Measurements from ENCODE around the gene KRT84.

Gene KRT84

DNA sequence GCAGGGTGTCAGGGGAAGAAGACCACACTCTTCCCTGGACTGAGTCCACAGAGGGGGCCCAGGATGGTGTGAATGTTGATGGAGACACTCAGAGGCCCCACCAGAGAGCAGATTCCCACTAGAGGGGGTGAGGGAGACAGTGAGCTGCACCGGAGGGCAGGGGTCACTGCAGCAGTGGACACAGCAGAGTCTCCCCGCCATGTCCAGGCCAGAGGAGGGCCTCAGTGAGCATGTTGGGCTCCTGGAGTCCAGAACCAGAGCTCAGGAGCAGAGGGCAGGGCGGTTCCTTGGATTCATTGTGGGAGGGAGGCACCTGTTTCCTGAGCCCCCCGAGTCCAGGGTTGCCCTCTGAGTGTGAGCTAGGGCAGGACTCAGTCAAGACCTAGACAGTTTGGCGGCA, 22.5 kb upstream of the KRT84 start:
- TF ChIP-seq, protein P1, sequence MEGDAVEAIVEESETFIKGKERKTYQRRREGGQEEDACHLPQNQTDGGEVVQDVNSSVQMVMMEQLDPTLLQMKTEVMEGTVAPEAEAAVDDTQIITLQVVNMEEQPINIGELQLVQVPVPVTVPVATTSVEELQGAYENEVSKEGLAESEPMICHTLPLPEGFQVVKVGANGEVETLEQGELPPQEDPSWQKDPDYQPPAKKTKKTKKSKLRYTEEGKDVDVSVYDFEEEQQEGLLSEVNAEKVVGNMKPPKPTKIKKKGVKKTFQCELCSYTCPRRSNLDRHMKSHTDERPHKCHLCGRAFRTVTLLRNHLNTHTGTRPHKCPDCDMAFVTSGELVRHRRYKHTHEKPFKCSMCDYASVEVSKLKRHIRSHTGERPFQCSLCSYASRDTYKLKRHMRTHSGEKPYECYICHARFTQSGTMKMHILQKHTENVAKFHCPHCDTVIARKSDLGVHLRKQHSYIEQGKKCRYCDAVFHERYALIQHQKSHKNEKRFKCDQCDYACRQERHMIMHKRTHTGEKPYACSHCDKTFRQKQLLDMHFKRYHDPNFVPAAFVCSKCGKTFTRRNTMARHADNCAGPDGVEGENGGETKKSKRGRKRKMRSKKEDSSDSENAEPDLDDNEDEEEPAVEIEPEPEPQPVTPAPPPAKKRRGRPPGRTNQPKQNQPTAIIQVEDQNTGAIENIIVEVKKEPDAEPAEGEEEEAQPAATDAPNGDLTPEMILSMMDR (conservative IDR thresholded peaks at IDR 0.05; ENCODE audit: low read depth, low read length), result no peak

GRCh38 chr12:52405922-52406385, 20.5 kb upstream of the KRT84 start, which contains the start of gene KRT82:
Gene KRT82, minus strand, starts transcription at chr12:52406335. Its CDS starts 58 bp downstream, at chr12:52406277.
- Histone ChIP-seq H3K79me2 (ENCODE audit: insufficient read depth, low read depth) (no peaks in the 10 kb centered on the region), H3K36me3 (ENCODE audit: insufficient read depth) (no peaks in the 10 kb centered on the region), H3K4me1 (ENCODE audit: low read depth, poor library complexity, severe bottlenecking) (no peaks in the 10 kb centered on the region), H3K4me3 (IDR thresholded peaks at IDR 0.05; ENCODE audit: insufficient read depth, low read depth, low read length) (no peak within 1 kb of the TSS), H3K27me3 (ENCODE audit: insufficient read depth, low read depth) (peaks cover 52% of the 10 kb centered on the region), H2AFZ (ENCODE audit: low read depth) (no peak within 1 kb of the TSS), H3K9ac (no peak within 1 kb of the TSS), H3K4me2 (no peak within 1 kb of the TSS), H4K20me1 (ENCODE audit: insufficient read depth) (no peaks in the 10 kb centered on the region), H3K27ac (no peak within 1 kb of the TSS)
- TF ChIP-seq, protein P1 (conservative IDR thresholded peaks at IDR 0.05; ENCODE audit: low read depth, low read length), result no peak

More for the DNA sequence above, 22.5 kb upstream of the KRT84 start:
- Histone ChIP-seq H3K36me3 (ENCODE audit: insufficient read depth) (no peaks in the 10 kb centered on the region), H3K4me1 (ENCODE audit: low read depth, poor library complexity, severe bottlenecking) (no peaks in the 10 kb centered on the region), H4K20me1 (ENCODE audit: insufficient read depth) (no peaks in the 10 kb centered on the region), H3K4me2 (no peak overlapping the region), H3K79me2 (ENCODE audit: insufficient read depth, low read depth) (no peaks in the 10 kb centered on the region), H3K4me3 (IDR thresholded peaks at IDR 0.05; ENCODE audit: insufficient read depth, low read depth, low read length) (no peak overlapping the region), H3K27me3 (ENCODE audit: insufficient read depth, low read depth) (peaks cover 38% of the 10 kb centered on the region; the same call in 1 of the 2 replicates), H3K27ac (no peak overlapping the region), H2AFZ (ENCODE audit: low read depth) (no peak overlapping the region), H3K9ac (no peak overlapping the region)

DNA sequence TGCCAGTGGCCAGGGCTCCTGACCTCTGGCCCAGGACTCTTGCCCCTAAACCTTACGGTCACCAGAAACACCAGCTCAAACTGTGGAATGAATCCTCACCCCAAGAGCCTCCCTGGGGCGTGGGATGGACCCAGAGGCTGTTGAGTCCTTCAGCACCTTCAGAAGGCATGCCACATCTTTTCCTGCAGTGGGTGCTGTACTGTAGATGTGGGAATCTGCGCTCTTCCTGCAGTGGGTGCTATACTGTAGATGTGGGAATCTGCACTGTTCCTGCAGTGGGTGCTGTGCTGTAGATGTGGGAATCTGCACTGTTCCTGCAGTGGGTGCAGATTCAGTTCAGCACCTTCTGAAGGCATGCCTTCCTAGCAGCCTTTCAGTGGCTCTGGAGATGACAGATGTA, 19.5 kb upstream of the KRT84 start:
- H3K79me2 ChIP-seq (ENCODE audit: insufficient read depth, low read depth), result no peaks in the 10 kb centered on the region
- TF ChIP-seq, protein P1 (conservative IDR thresholded peaks at IDR 0.05; ENCODE audit: low read depth, low read length), result no peak
- H2AFZ ChIP-seq (ENCODE audit: low read depth), result no peak overlapping the region
- H3K4me1 ChIP-seq (ENCODE audit: low read depth, poor library complexity, severe bottlenecking), result no peaks in the 10 kb centered on the region
- no peaks in the 10 kb centered on the region for H4K20me1 ChIP-seq (ENCODE audit: insufficient read depth)
- H3K4me2 ChIP-seq, result no peak overlapping the region
- H3K9ac ChIP-seq, result no peak overlapping the region
- H3K27ac ChIP-seq, result no peak overlapping the region
- H3K4me3 ChIP-seq (IDR thresholded peaks at IDR 0.05; ENCODE audit: insufficient read depth, low read depth, low read length), result no peak overlapping the region
- no peaks in the 10 kb centered on the region for H3K36me3 ChIP-seq (ENCODE audit: insufficient read depth)
- H3K27me3 ChIP-seq (ENCODE audit: insufficient read depth, low read depth), result peaks cover 54% of the 10 kb centered on the region

DNA sequence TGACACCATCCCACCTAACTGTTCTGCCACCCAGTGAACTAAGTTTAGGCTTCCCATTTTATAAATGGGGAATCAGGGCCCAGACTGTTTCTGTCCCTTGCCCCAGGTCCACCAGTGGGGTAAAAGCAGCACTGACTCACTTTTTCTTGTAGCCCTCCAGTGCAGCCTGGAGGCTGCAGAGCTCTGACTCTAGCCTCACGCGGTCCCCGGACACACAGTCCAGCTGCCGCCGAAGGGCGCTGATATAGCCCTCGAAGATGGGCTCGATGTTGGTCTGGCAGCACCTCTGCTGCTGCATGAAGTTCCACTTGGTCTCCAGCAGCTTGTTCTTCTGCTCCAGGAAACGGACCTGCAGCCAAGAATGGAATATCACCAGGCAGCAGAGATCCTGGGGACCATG, 18.1 kb upstream of the KRT84 start:
- H3K4me2 ChIP-seq, result no peak overlapping the region

More for the DNA sequence above, 18.1 kb upstream of the KRT84 start:
- Histone ChIP-seq H3K9ac (no peak overlapping the region), H3K36me3 (ENCODE audit: insufficient read depth) (no peaks in the 10 kb centered on the region), H3K79me2 (ENCODE audit: insufficient read depth, low read depth) (no peaks in the 10 kb centered on the region), H2AFZ (ENCODE audit: low read depth) (no peak overlapping the region), H4K20me1 (ENCODE audit: insufficient read depth) (no peaks in the 10 kb centered on the region), H3K27me3 (ENCODE audit: insufficient read depth, low read depth) (peaks cover 53% of the 10 kb centered on the region), H3K27ac (no peak overlapping the region), H3K4me3 (IDR thresholded peaks at IDR 0.05; ENCODE audit: insufficient read depth, low read depth, low read length) (no peak overlapping the region), H3K4me1 (ENCODE audit: low read depth, poor library complexity, severe bottlenecking) (no peaks in the 10 kb centered on the region)
- TF ChIP-seq, protein P1 (conservative IDR thresholded peaks at IDR 0.05; ENCODE audit: low read depth, low read length), result no peak
